ENCODE measurements around the gene SERPINE1.
"Not testable (repeated sequence)": the region's sequence is repeated elsewhere in the genome, so short reads cannot be mapped to it uniquely, and the experiment has no call there.

- not testable (repeated sequence) for TF ChIP-seq POLR2A, CTCF (IDR thresholded peaks at IDR 0.05)
Measured at GRCh38 chr7:101113140-101113539, 13.8 kb upstream of the SERPINE1 start.

Data from suprapubic skin (tissue), 3 donors.